Astrocyte of the spinal cord (primary cell): Measurements from ENCODE around the gene NCOA5.

Source experiments
- DNase-seq: peaks from one replicate; pipeline ENCODE4 v3.0.0; 2011; ENCODE audit warnings: low read depth, low spot score
- H3K4me3 ChIP-seq: 2 replicates; pipeline ENCODE4 v1.5.1; 2011; ENCODE audit warnings: low read depth, mild to moderate bottlenecking, low read length, moderate library complexity
- in situ Hi-C: cut with HindIII; loops from 2 replicates; pipeline ENCODE4 v1.10.0; 2017; ENCODE audit warnings: low sequenced_read_pairs
- TF ChIP-seq, protein P1 (sequence below): IDR thresholded peaks from 2 replicates; pipeline ENCODE4 v1.5.1; 2012; ENCODE audit warnings: low read depth, mild to moderate bottlenecking, low read length, inconsistent platforms

Gene NCOA5

DNA sequence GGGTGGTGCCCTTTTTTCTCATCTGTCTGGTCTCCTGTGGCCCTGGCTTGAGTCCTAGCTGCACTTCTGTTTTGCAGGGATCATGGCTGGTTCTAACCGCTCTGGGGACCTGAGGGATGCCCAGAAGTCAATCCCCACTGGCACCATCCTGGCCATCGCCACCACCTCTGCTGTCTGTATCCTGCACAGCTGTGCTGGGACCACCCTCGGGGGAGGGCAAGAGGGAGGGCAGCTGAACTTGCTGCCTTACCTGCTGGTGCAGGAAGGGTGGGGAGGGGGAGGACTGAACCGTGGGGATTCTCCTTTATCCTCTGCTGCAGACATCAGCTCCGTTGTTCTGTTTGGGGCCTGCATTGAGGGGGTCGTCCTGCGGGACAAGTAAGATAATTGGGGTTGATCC is 46.2 kb downstream of the NCOA5 start:
- H3K4me3 ChIP-seq, result no peak overlapping the region
- in situ Hi-C loops, result no loop called here
- TF ChIP-seq, protein P1, sequence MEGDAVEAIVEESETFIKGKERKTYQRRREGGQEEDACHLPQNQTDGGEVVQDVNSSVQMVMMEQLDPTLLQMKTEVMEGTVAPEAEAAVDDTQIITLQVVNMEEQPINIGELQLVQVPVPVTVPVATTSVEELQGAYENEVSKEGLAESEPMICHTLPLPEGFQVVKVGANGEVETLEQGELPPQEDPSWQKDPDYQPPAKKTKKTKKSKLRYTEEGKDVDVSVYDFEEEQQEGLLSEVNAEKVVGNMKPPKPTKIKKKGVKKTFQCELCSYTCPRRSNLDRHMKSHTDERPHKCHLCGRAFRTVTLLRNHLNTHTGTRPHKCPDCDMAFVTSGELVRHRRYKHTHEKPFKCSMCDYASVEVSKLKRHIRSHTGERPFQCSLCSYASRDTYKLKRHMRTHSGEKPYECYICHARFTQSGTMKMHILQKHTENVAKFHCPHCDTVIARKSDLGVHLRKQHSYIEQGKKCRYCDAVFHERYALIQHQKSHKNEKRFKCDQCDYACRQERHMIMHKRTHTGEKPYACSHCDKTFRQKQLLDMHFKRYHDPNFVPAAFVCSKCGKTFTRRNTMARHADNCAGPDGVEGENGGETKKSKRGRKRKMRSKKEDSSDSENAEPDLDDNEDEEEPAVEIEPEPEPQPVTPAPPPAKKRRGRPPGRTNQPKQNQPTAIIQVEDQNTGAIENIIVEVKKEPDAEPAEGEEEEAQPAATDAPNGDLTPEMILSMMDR, result no peak
- no peak for DNase-seq

DNA sequence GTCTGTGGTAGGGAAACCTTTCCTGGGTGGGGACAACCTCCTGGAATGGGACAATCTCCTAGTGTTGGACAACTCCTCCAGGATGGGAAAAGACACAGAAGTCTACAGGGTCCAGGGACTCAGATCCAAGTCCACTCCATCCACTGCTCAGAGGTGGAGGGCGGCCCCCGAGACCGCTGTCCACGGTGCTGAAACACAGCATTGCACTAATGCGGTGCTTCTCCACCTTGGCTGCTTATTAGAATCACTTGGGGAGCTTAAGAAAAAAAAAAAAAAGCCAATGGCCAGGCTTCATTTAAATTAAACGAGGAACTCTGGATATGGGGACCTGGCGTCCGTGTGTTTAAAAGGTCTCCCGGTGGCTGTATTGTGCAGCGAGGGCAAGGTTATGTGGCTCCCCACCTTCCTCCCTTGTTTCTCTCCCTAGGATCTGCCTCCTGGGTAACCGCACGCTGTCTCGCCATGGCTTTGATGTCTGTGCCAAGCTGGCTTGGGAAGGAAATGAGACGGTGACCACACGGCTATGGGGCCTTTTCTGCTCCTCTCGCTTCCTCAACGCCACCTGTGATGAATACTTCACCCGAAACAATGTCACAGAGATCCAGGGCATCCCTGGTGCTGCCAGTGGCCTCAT is 48.7 kb downstream of the NCOA5 start:
- peak; percentile 39 for DNase-seq
- TF ChIP-seq, protein P1, result no peak
- in situ Hi-C loops, result no loop called here
- no peak overlapping the region for H3K4me3 ChIP-seq

- TF ChIP-seq, protein P1, result no peak
- in situ Hi-C loops, result no loop called here
Observed at GRCh38 chr20:46037036-46037435, 52.7 kb downstream of the NCOA5 start.

GRCh38 chr20:46036370-46036769 is 53.4 kb downstream of the NCOA5 start:
- TF ChIP-seq, protein P1, result no peak
- no peak overlapping the region for H3K4me3 ChIP-seq
- in situ Hi-C loops, result no loop called here
- DNase-seq, result no peak

More at GRCh38 chr20:46037036-46037435, 52.7 kb downstream of the NCOA5 start:
- H3K4me3 ChIP-seq, result no peak overlapping the region
- DNase-seq, result no peak

DNA sequence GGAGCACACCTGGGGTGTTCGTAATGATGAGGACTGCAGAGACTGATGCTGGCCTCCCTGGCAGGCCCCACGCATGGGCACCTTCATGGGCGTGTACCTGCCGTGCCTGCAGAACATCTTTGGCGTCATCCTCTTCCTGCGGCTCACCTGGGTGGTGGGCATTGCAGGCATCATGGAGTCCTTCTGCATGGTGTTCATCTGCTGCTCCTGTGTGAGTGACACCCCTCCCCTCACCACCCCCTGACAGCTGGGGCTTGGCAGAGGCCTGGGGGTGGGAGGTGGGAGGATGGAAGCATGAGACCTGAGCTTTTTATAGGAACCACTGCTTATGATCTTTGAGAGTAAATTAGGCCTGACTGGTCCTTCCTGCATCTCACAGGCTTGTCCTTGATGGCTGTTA is 54.0 kb downstream of the NCOA5 start:
- no peak overlapping the region for H3K4me3 ChIP-seq
- in situ Hi-C loops, result no loop called here
- TF ChIP-seq, protein P1, result no peak
- DNase-seq, result no peak

DNA sequence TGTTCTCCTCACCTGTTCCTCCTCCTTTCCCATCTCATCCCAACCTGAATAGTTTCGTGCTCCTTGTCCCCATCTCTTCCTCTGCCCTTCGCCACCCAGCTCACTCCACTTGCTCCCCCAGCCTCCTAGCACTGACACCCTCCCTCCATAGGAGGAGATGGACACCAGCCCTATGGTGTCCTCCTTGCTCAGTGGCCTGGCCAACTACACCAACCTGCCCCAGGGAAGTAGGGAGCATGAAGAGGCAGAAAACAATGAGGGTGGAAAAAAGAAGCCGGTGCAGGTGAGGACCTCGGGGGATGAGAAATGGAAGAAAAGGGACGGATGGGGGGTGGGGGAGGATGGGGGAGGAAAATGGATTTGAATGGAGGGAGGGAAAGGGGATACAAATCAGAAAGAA is 54.5 kb downstream of the NCOA5 start:
- in situ Hi-C loops, result no loop called here
- TF ChIP-seq, protein P1, result no peak
- no peak for DNase-seq
- H3K4me3 ChIP-seq, result no peak overlapping the region
